ENCODE data around the gene CCDC69. TPM values are rescaled to one million over a fixed set of nuclear protein-coding genes. Genes with fewer than 3 reads are reported as not detected.

The CCDC69 gene
- total RNA-seq, 4 donors from 2014 or later = 13.5 to 51.6 (median 18.3) TPM

GRCh38 chr5:151157426-151158286 lies 66.2 kb downstream of the CCDC69 start, which contains the start of gene ANXA6:
ANXA6 (minus strand) TSS chr5:151157779; CDS start chr5:151147901, 9,878 bp downstream.
- Histone ChIP-seq H3K36me3 (no peaks in the 10 kb centered on the region), H3K27me3 (no peaks in the 10 kb centered on the region), H3K9me3 (no peaks in the 10 kb centered on the region), H3K27ac (peak within 1 kb of the TSS; percentile 77 to 93 (median 84)), H3K4me1 (peaks cover 12 to 32% of the 10 kb centered on the region in 2 donors), H3K4me3 (replicated peaks in 1 of 3) (peak within 1 kb of the TSS; percentile 32 to 83 (median 59))
- TF ChIP-seq CTCF (IDR thresholded peaks at IDR 0.05) = no peak
- peak in 1 of 2 donors; percentile 87 for TF ChIP-seq POLR2A (IDR thresholded peaks at IDR 0.05)
- peak; percentile 90 for DNase-seq
- intact Hi-C loops (cut with DNase I) = no loop called here
- 1 to 3% methylated on average over 11 to 48 of the region's 60 CpGs for WGBS, 2 donors

- H3K36me3 ChIP-seq = no peaks in the 10 kb centered on the region
- H3K27me3 ChIP-seq = no peaks in the 10 kb centered on the region
- peak in 1 of 2 donors; percentile 33 for DNase-seq
- 20 to 29% methylated on average over 15 to 17 of the region's 20 CpGs for WGBS, 2 donors
- H3K27ac ChIP-seq = peak overlapping the region; percentile 71 to 93 (median 84)
- intact Hi-C loops (cut with DNase I) = no loop called here
- H3K4me1 ChIP-seq = peaks cover 13 to 32% of the 10 kb centered on the region in 2 donors
- peak overlapping the region; percentile 32 to 83 (median 59) for H3K4me3 ChIP-seq (replicated peaks in 1 of 3)
- no peaks in the 10 kb centered on the region for H3K9me3 ChIP-seq
- TF ChIP-seq POLR2A (IDR thresholded peaks at IDR 0.05) (no peak), CTCF (IDR thresholded peaks at IDR 0.05) (no peak)
These were observed 67.1 kb downstream of the CCDC69 start for GRCh38 chr5:151156507-151157420.

- no peak for TF ChIP-seq CTCF (IDR thresholded peaks at IDR 0.05)
- TF ChIP-seq POLR2A (IDR thresholded peaks at IDR 0.05) = no peak
- intact Hi-C loops (cut with DNase I) = no loop called here
- no peaks in the 10 kb centered on the region for H3K36me3 ChIP-seq
- H3K4me3 ChIP-seq (replicated peaks in 1 of 3) = peak overlapping the region in 1 of 3 donors; percentile 59
- no peaks in the 10 kb centered on the region for H3K9me3 ChIP-seq
- peak overlapping the region; percentile 71 to 93 (median 84) for H3K27ac ChIP-seq
- 44 to 45% methylated on average over 7 to 9 of the region's 9 CpGs for WGBS, 2 donors
- no peaks in the 10 kb centered on the region for H3K27me3 ChIP-seq
- DNase-seq = peak; percentile 60 to 76
- H3K4me1 ChIP-seq = peaks cover 21 to 40% of the 10 kb centered on the region in 2 donors
These were observed 68.0 kb downstream of the CCDC69 start for GRCh38 chr5:151155775-151156506.

- Histone ChIP-seq H3K27me3 (no peaks in the 10 kb centered on the region), H3K4me1 (peaks cover 29 to 48% of the 10 kb centered on the region in 2 donors), H3K27ac (peak overlapping the region in 2 of 3 donors; percentile 84 to 93), H3K9me3 (no peaks in the 10 kb centered on the region), H3K4me3 (replicated peaks in 1 of 3) (peak overlapping the region in 1 of 3 donors; percentile 59), H3K36me3 (no peaks in the 10 kb centered on the region)
- intact Hi-C loops (cut with DNase I) = no loop called here
- TF ChIP-seq POLR2A (IDR thresholded peaks at IDR 0.05) = no peak
- TF ChIP-seq CTCF (IDR thresholded peaks at IDR 0.05) = no peak
- DNase-seq = no peak
- WGBS, 2 donors = 61 to 64% methylated on average over 9 of the region's 9 CpGs
These were observed 68.7 kb downstream of the CCDC69 start for GRCh38 chr5:151154931-151155774.

All from thyroid gland (tissue), 4 donors.